Keratinocyte (primary cell): ENCODE results near the gene NAV3. TPM values are rescaled to one million over a fixed set of nuclear protein-coding genes. Genes with fewer than 3 reads are reported as not detected.

ENCODE experiments used
- DNase-seq: peaks from one replicate; pipeline ENCODE4 v3.0.0-alpha.2; 2011; ENCODE audit warnings: low read depth, missing footprints, low spot score
- FAIRE-seq: peaks from 2 replicates; lab custom pipeline; 2011; peaks lifted over from hg19 to GRCh38; lab: Jason Lieb, UNC
- H2AFZ ChIP-seq: 2 replicates; pipeline ENCODE4 v1.6.0; 2012; ENCODE audit warnings: low read length, control low read depth, inconsistent platforms; ENCODE audit not compliant: control insufficient read depth
- H3K27ac ChIP-seq: 2 replicates; pipeline ENCODE4 v1.5.1; 2011; ENCODE audit warnings: low read length; ENCODE audit not compliant: control insufficient read depth, insufficient read depth
- H3K27me3 ChIP-seq: 3 replicates; pipeline ENCODE4 v1.6.0; 2011; ENCODE audit warnings: low read length; ENCODE audit not compliant: control insufficient read depth, insufficient read depth; ENCODE audit errors: extremely low read depth
- H3K36me3 ChIP-seq, 2 experiments: 2 replicates in 1 of 2; 3 replicates in 1 of 2; pipeline ENCODE4 v1.5.1; 2011; ENCODE audit warnings: low read length in 2 of 2, mild to moderate bottlenecking in 1 of 2; ENCODE audit not compliant: control insufficient read depth in 2 of 2, insufficient read depth in 2 of 2; ENCODE audit errors: extremely low read depth in 1 of 2
- H3K4me1 ChIP-seq: 3 replicates; pipeline ENCODE4 v1.5.1; 2011; ENCODE audit warnings: low read length; ENCODE audit not compliant: control insufficient read depth, insufficient read depth; ENCODE audit errors: extremely low read depth
- H3K4me2 ChIP-seq: 3 replicates; pipeline ENCODE4 v1.6.0; 2011; ENCODE audit warnings: low read depth, low read length; ENCODE audit not compliant: control insufficient read depth, insufficient read depth; ENCODE audit errors: extremely low read depth
- H3K4me3 ChIP-seq, 3 experiments: fragments of 200-600 bp in 1 of 3; sonication (generic) in 1 of 3; 2 replicates in 2 of 3; 3 replicates in 1 of 3; pipeline ENCODE4 v1.5.1; 2011 to 2016; ENCODE audit warnings: low read length in 3 of 3, mild to moderate bottlenecking in 3 of 3, control low read depth in 2 of 3, inconsistent platforms in 1 of 3, low read depth in 1 of 3, mixed read lengths in 1 of 3, mixed run types in 1 of 3, moderate library complexity in 1 of 3; ENCODE audit not compliant: control insufficient read depth in 2 of 3, insufficient read depth in 2 of 3; ENCODE audit errors: extremely low read depth in 1 of 3
- H3K79me2 ChIP-seq: 2 replicates; pipeline ENCODE4 v1.6.0; 2012; ENCODE audit warnings: low read length; ENCODE audit not compliant: control insufficient read depth, insufficient read depth
- H3K9ac ChIP-seq: 3 replicates; pipeline ENCODE4 v1.6.0; 2011; ENCODE audit warnings: low read length; ENCODE audit not compliant: control insufficient read depth, insufficient read depth; ENCODE audit errors: extremely low read depth
- H3K9me1 ChIP-seq: 3 replicates; pipeline ENCODE4 v1.6.0; 2011; ENCODE audit warnings: low read length; ENCODE audit not compliant: control insufficient read depth, insufficient read depth; ENCODE audit errors: extremely low read depth
- H3K9me3 ChIP-seq: 2 replicates; pipeline ENCODE4 v1.5.1; 2012; ENCODE audit warnings: low read depth, low read length; ENCODE audit not compliant: control insufficient read depth
- H4K20me1 ChIP-seq: 3 replicates; pipeline ENCODE4 v1.6.0; 2011; ENCODE audit warnings: low read length; ENCODE audit not compliant: control insufficient read depth, insufficient read depth; ENCODE audit errors: extremely low read depth
- EZH2 ChIP-seq: IDR thresholded peaks from one replicate; pipeline ENCODE4 v1.6.1; 2012; ENCODE audit warnings: inconsistent platforms, mild to moderate bottlenecking, low read length, moderate library complexity
- dilution Hi-C: fragments of 300-500 bp; cut with MboI; formaldehyde crosslinking; loops from one replicate; pipeline ENCODE4 v1.7.0; 2020; ENCODE audit warnings: low sequenced_read_pairs; ENCODE audit not compliant: extremely low pct_ligation_motif_present
- polyA plus RNA-seq, 5 experiments: library from polyadenylated mRNA; depleted of rRNA in 3 of 5; stranded (reverse) in 3 of 5; stranded (forward) in 1 of 5; unstranded in 1 of 5; fragments of >200 nt; gene quantifications; 1 replicate in 1 of 5; 2 replicates in 3 of 5; 3 replicates in 1 of 5; pipeline versions ENCODE4 v1.2.1 to v1.2.3, GENCODE V29; 2011 to 2012; ENCODE audit warnings: missing spikeins in 2 of 5, low read depth in 1 of 5, low replicate concordance in 1 of 5
- TF ChIP-seq, protein P1 (sequence below), 3 experiments: IDR thresholded peaks in 1 of 3; conservative IDR thresholded peaks in 1 of 3; optimal IDR thresholded peaks in 1 of 3; 2 replicates in 2 of 3; 3 replicates in 1 of 3; pipeline versions ENCODE3 to v1.5.1; 2011; ENCODE audit warnings: low read length in 3 of 3, mild to moderate bottlenecking in 3 of 3, moderate library complexity in 2 of 3, control low read depth in 1 of 3, inconsistent platforms in 1 of 3; ENCODE audit not compliant: insufficient read depth in 2 of 3; ENCODE audit errors: extremely low read depth in 1 of 3

Gene NAV3
- polyA plus RNA-seq, 1 donor (not counting 4 experiments of a cell fraction or from before 2014, with no cell fraction given), result 22.6 TPM

DNA sequence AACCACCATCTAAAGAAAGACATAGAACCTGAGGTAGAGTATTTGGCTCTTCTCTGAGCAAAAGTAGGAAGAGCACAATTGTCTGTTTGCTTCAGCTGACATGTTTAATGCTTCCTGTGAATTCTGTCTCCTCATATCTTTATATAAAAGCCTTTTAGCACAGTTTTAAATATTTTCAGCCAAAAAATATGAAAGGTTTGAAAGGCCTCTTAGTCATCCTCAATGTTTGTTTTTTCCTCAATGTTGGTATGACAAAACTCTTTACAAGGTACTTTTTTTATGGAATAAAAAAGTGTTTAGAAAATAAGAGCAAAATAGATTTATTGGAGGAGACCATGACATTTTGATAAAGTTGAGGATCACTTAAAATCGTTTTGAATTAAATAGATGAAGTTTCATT is 360.9 kb downstream of the NAV3 start:
- FAIRE-seq, result no peak
- dilution Hi-C loops, result no loop called here
- Histone ChIP-seq H3K79me2 (no peaks in the 10 kb centered on the region), H3K36me3 (peaks cover 0 to 12% of the 10 kb centered on the region in 2 experiments), H3K27ac (no peak overlapping the region), H3K4me2 (no peak overlapping the region), H3K4me3 (no peak overlapping the region), H3K4me1 (no peaks in the 10 kb centered on the region), H4K20me1 (no peaks in the 10 kb centered on the region), H3K9me3 (no peaks in the 10 kb centered on the region), H3K27me3 (no peaks in the 10 kb centered on the region), H3K9me1 (no peaks in the 10 kb centered on the region), H3K9ac (no peak overlapping the region), H2AFZ (no peak overlapping the region)
- DNase-seq, result no peak
- TF ChIP-seq, protein P1, sequence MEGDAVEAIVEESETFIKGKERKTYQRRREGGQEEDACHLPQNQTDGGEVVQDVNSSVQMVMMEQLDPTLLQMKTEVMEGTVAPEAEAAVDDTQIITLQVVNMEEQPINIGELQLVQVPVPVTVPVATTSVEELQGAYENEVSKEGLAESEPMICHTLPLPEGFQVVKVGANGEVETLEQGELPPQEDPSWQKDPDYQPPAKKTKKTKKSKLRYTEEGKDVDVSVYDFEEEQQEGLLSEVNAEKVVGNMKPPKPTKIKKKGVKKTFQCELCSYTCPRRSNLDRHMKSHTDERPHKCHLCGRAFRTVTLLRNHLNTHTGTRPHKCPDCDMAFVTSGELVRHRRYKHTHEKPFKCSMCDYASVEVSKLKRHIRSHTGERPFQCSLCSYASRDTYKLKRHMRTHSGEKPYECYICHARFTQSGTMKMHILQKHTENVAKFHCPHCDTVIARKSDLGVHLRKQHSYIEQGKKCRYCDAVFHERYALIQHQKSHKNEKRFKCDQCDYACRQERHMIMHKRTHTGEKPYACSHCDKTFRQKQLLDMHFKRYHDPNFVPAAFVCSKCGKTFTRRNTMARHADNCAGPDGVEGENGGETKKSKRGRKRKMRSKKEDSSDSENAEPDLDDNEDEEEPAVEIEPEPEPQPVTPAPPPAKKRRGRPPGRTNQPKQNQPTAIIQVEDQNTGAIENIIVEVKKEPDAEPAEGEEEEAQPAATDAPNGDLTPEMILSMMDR (optimal IDR thresholded peaks at IDR 0.05 in 1 of 3, IDR thresholded peaks at IDR 0.05 in 1 of 3, conservative IDR thresholded peaks at IDR 0.05 in 1 of 3; ENCODE audit: extremely low read depth in 1 of 3, insufficient read depth in 2 of 3, low read length in 3 of 3), result no peak
- TF ChIP-seq EZH2, result no peak

DNA sequence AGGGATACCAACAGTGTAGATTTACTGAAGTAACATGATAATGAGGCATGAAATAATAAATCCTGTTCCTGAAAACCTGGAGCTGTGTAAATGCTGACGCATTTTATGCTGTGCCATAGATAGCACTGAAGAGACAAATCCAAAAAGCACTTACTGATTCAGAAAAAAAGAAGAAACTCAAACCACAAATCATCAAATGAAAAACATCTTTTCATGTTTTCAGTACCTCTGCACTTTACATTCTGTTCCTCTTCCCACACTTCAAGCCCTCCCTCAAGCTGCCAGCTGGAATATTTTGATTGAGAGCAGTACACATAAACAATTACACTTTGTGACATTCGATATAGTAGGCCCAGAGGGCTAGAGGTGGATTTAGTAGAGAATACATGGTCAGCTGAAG is 362.3 kb downstream of the NAV3 start:
- DNase-seq (no peak), FAIRE-seq (no peak)
- no peaks in the 10 kb centered on the region for H3K79me2 ChIP-seq
- peaks cover 0 to 17% of the 10 kb centered on the region in 2 experiments for H3K36me3 ChIP-seq
- no peaks in the 10 kb centered on the region for H3K4me1 ChIP-seq
- H3K27me3 ChIP-seq, result no peaks in the 10 kb centered on the region
- no peak overlapping the region for H3K4me2 ChIP-seq
- H4K20me1 ChIP-seq, result no peaks in the 10 kb centered on the region
- no peaks in the 10 kb centered on the region for H3K9me1 ChIP-seq
- no peak overlapping the region for H2AFZ ChIP-seq
- dilution Hi-C loops, result no loop called here
- no peak overlapping the region for H3K27ac ChIP-seq
- no peak overlapping the region for H3K4me3 ChIP-seq
- H3K9ac ChIP-seq, result no peak overlapping the region
- no peaks in the 10 kb centered on the region for H3K9me3 ChIP-seq
- TF ChIP-seq, protein P1 (optimal IDR thresholded peaks at IDR 0.05 in 1 of 3, IDR thresholded peaks at IDR 0.05 in 1 of 3, conservative IDR thresholded peaks at IDR 0.05 in 1 of 3; ENCODE audit: extremely low read depth in 1 of 3, insufficient read depth in 2 of 3, low read length in 3 of 3), result no peak
- TF ChIP-seq EZH2, result no peak
